CD8-positive, alpha-beta memory T cell (primary cell): ENCODE data around the gene MPP2. TPM values are rescaled to one million over a fixed set of nuclear protein-coding genes. Genes with fewer than 3 reads are reported as not detected.
A peak's percentile ranks its signal among the peaks of the same experiment; 100 is the strongest.

Experiments used
- CTCF ChIA-PET: fragments of 350-600 bp; sonication (Branson Sonifier 250); formaldehyde crosslinking; loops from one replicate; lab custom pipeline; 2021; ENCODE audit warnings: antibody characterized with exemption; lab: Charles Lee
- POLR2A ChIA-PET: fragments of 350-600 bp; sonication (Branson Sonifier 250); formaldehyde crosslinking; loops from one replicate; lab custom pipeline; 2021; ENCODE audit warnings: antibody characterized with exemption; lab: Charles Lee
- DNase-seq, 5 donors: peaks; one replicate each; pipeline versions ENCODE4 v3.0.0 to v3.0.0-alpha.2; 2020 to 2022; ENCODE audit warnings: mixed read lengths in 1 of 5
- H3K27ac ChIP-seq: one replicate; pipeline ENCODE4 v1.7.0; 2013; ENCODE audit warnings: low read depth, mild to moderate bottlenecking, low read length, moderate library complexity
- H3K27me3 ChIP-seq: 2 replicates; pipeline ENCODE4 v1.7.0; 2013; ENCODE audit warnings: low read length, mild to moderate bottlenecking; ENCODE audit not compliant: insufficient read depth, poor library complexity, severe bottlenecking
- H3K36me3 ChIP-seq: 2 replicates; pipeline ENCODE4 v1.7.0; 2013; ENCODE audit warnings: mild to moderate bottlenecking, low read length, moderate library complexity; ENCODE audit not compliant: insufficient read depth
- H3K4me1 ChIP-seq: 2 replicates; pipeline ENCODE4 v1.7.0; 2013; ENCODE audit warnings: mild to moderate bottlenecking, low read length, moderate library complexity; ENCODE audit not compliant: insufficient read depth
- H3K4me3 ChIP-seq: 2 replicates; pipeline ENCODE4 v1.7.0; 2013; ENCODE audit warnings: mild to moderate bottlenecking, low read length
- H3K9me3 ChIP-seq: 2 replicates; pipeline ENCODE4 v1.7.0; 2013; ENCODE audit warnings: mild to moderate bottlenecking, low read length
- H3K27ac Mint-ChIP-seq, 8 donors: one replicate each; pipeline ENCODE4 v1.8.0; 2020 to 2021; ENCODE audit warnings: mixed read lengths in 8 of 8, mild to moderate bottlenecking in 6 of 8, inconsistent platforms in 3 of 8, moderate library complexity in 3 of 8
- H3K27me3 Mint-ChIP-seq, 2 donors: one replicate each; pipeline ENCODE4 v1.8.0; 2020 to 2021; ENCODE audit warnings: mixed read lengths in 2 of 2, mild to moderate bottlenecking in 1 of 2, moderate library complexity in 1 of 2
- H3K36me3 Mint-ChIP-seq, 3 donors: one replicate each; pipeline ENCODE4 v1.8.0; 2020 to 2021; ENCODE audit warnings: mixed read lengths in 3 of 3, inconsistent platforms in 1 of 3, mild to moderate bottlenecking in 1 of 3
- H3K4me1 Mint-ChIP-seq, 3 donors: one replicate each; pipeline ENCODE4 v1.8.0; 2020 to 2021; ENCODE audit warnings: mixed read lengths in 3 of 3, inconsistent platforms in 1 of 3, mild to moderate bottlenecking in 1 of 3
- H3K4me3 Mint-ChIP-seq, 7 donors: one replicate each; pipeline ENCODE4 v1.8.0; 2020 to 2021; ENCODE audit warnings: mixed read lengths in 7 of 7, mild to moderate bottlenecking in 6 of 7, moderate library complexity in 4 of 7, inconsistent platforms in 2 of 7
- H3K9me3 Mint-ChIP-seq, 5 donors: one replicate each; pipeline ENCODE4 v1.8.0; 2020 to 2022; ENCODE audit warnings: mixed read lengths in 5 of 5, mild to moderate bottlenecking in 3 of 5, moderate library complexity in 2 of 5, inconsistent platforms in 1 of 5
- polyA plus RNA-seq: library from polyadenylated mRNA; unstranded; fragments of 300-500 nt; fragmentation: Illumina TruSeq; gene quantifications from one replicate; pipeline ENCODE4 v1.2.3, GENCODE V29; 2021
- total RNA-seq, 2 experiments: library from RNA; stranded (reverse); gene quantifications; one replicate each; pipeline ENCODE4 v1.2.3, GENCODE V29; 2021

The MPP2 gene
- total and polyA plus RNA-seq, 3 experiments from 2014 or later, result 0.90 to 1.2 (median 1.1) TPM

DNA sequence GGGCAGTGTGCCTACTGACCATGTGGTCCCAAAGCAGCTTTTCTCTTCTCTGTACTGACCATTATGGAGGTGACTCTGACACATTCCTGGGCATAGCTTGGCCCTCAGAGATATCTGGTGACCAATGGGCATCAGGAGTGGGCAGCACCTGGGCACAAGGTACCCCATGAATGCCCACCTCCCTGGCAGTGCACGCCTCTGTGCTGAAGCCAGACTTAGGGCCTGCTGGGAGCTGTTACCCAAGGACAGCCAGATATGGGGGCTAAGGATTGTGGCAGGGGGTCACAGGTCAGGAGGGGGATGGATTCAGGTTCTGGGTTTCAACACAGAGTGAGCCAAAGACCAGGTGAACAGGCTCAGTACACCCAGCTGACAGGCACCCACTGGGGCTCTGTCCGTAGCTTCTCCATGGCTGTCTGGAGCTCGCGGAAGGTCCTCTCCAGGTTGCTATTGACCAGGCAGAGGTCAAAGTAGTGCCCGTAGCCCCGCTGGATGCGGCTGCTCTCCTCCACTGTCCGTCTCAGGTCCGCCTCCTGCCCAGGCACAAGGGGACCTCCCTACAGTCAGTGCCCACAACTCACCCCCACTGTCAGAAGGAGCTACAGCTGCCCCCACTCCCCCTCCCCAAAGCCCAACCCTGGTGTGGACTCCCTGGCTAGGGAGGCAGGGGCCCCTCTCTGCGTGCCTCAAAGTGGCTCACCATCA, 29.7 kb downstream of the MPP2 start:
- H3K4me3 ChIP-seq, result no peak overlapping the region
- ChIA-PET POLR2A (interaction anchor here (0.7 kb wide), 1 partner anchor 115 kb away, joined by 3 read pairs; no protein-coding TSS in a partner anchor), CTCF (interaction anchor here (0.6 to 2.1 kb wide), 19 partner anchors 8 to 291 kb away, joined by 3 to 8 read pairs (median 4); partner anchors contain the start of gene CD300LG)
- H3K4me1 ChIP-seq, result no peaks in the 10 kb centered on the region
- peaks cover 4 to 13% of the 10 kb centered on the region in 2 donors for H3K27me3 Mint-ChIP-seq
- no peaks in the 10 kb centered on the region for H3K9me3 ChIP-seq
- no peak for DNase-seq
- no peak overlapping the region for H3K4me3 Mint-ChIP-seq
- no peak overlapping the region for H3K27ac Mint-ChIP-seq
- peaks cover 0 to 2% (median 0%) of the 10 kb centered on the region in 3 donors for H3K4me1 Mint-ChIP-seq
- H3K36me3 ChIP-seq, result no peaks in the 10 kb centered on the region
- no peaks in the 10 kb centered on the region for H3K9me3 Mint-ChIP-seq
- H3K27me3 ChIP-seq, result no peaks in the 10 kb centered on the region
- no peak overlapping the region for H3K27ac ChIP-seq
- no peaks in the 10 kb centered on the region for H3K36me3 Mint-ChIP-seq

DNA sequence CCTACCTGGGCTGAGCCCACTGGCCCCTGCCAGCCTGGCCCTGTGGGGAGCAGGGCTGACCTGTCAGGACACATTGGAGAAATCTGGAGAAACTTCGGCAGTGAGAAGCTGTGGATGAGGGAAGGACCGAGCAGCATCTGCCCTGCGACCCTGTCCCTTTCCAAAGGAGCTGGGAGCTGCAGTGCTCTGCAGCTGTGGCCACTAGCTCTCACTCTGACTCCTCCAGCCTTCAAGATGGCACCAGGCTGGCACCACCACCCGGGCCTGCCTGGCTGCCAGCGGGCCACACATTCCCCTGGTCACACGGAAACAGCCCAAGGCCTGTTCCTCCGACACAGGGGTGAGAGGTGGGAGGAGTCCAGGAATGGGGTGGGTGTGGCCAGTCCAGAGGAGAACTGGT, 30.3 kb downstream of the MPP2 start:
- no peaks in the 10 kb centered on the region for H3K36me3 ChIP-seq
- no peak overlapping the region for H3K27ac Mint-ChIP-seq
- H3K4me1 ChIP-seq, result no peaks in the 10 kb centered on the region
- H3K9me3 ChIP-seq, result no peaks in the 10 kb centered on the region
- peaks cover 4 to 19% of the 10 kb centered on the region in 2 donors for H3K27me3 Mint-ChIP-seq
- H3K27ac ChIP-seq, result no peak overlapping the region
- peaks cover 0 to 2% (median 0%) of the 10 kb centered on the region in 3 donors for H3K4me1 Mint-ChIP-seq
- DNase-seq, result no peak
- POLR2A ChIA-PET, result interaction anchor here (0.7 kb wide), 1 partner anchor 116 kb away, joined by 3 read pairs; no protein-coding TSS in a partner anchor
- H3K4me3 Mint-ChIP-seq, result no peak overlapping the region
- H3K36me3 Mint-ChIP-seq, result no peaks in the 10 kb centered on the region
- CTCF ChIA-PET, result interaction anchor here (0.9 to 2.1 kb wide), 4 partner anchors 31 to 165 kb away, joined by 3 to 6 read pairs (median 4); partner anchors contain the start of gene CD300LG
- no peaks in the 10 kb centered on the region for H3K9me3 Mint-ChIP-seq
- H3K27me3 ChIP-seq, result no peaks in the 10 kb centered on the region
- no peak overlapping the region for H3K4me3 ChIP-seq

DNA sequence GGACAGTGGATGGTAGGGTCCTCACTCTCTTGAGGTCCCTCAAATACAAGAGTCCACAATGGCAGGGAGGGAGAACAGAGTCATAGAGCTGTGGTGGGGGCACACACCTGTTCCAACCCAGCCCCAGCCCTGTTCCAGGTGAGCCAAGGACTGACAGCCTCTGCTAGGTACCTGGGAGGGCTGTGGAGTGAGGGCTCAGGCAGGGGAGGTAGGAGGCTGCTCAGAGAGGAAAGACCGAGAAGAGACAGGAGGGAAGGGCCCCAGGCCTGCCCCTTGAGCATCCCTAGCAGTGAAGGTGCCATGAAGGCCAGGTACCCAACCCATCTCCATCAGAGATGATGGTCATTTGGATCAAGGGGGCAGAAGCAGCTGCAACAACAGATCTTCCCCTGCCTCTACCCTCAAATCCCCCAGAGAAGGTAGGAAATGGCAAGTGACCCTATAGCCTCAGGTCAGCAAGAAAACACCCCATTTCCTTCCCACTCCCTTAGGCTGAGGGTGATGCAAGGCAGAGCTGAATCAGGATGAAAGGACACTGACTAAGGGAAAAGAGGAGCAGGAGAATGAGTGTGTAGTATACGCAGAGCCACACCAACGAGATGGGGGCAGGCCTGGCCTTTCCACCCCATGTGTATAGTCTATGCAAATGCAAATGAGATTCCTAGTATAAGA, 31.7 kb downstream of the MPP2 start:
- POLR2A ChIA-PET, result no interaction called here
- Mint-ChIP-seq H3K4me3 (no peak overlapping the region), H3K27ac (no peak overlapping the region)

DNA sequence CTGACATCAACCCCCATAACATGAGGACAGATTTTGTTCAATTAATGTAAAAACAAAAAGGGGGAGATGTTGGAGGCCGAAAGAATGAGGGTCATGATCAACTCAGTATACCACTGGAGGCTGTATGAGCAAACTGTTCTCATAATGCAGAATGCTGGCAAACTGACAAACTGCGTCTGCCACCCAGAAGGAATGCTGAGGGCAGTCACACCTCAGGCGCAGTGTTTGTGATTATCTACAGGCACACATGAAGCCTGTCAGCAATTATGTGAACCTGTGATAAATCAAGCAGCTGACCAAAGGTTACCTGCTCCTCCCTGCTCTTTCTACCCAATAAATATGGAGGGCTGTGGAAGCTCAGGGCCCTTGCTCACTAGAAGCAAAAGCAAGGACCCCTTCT, 33.0 kb downstream of the MPP2 start:
- Histone ChIP-seq H3K4me3 (no peak overlapping the region), H3K36me3 (no peaks in the 10 kb centered on the region), H3K9me3 (no peaks in the 10 kb centered on the region), H3K27ac (no peak overlapping the region), H3K27me3 (no peaks in the 10 kb centered on the region), H3K4me1 (no peaks in the 10 kb centered on the region)
- H3K27me3 Mint-ChIP-seq, result peaks cover 4 to 30% of the 10 kb centered on the region in 2 donors
- no peaks in the 10 kb centered on the region for H3K9me3 Mint-ChIP-seq
- CTCF ChIA-PET, result no interaction called here
- H3K27ac Mint-ChIP-seq, result no peak overlapping the region
- POLR2A ChIA-PET, result no interaction called here
- peaks cover 0 to 2% (median 0%) of the 10 kb centered on the region in 3 donors for H3K4me1 Mint-ChIP-seq
- H3K36me3 Mint-ChIP-seq, result no peaks in the 10 kb centered on the region
- DNase-seq, result no peak
- H3K4me3 Mint-ChIP-seq, result no peak overlapping the region

More for the DNA sequence above, 31.7 kb downstream of the MPP2 start:
- H3K27me3 ChIP-seq, result no peaks in the 10 kb centered on the region
- CTCF ChIA-PET, result no interaction called here
- no peak overlapping the region for H3K27ac ChIP-seq
- H3K4me1 Mint-ChIP-seq, result peaks cover 0 to 2% (median 0%) of the 10 kb centered on the region in 3 donors
- no peaks in the 10 kb centered on the region for H3K36me3 ChIP-seq
- no peaks in the 10 kb centered on the region for H3K9me3 ChIP-seq
- no peak for DNase-seq
- H3K36me3 Mint-ChIP-seq, result no peaks in the 10 kb centered on the region
- no peaks in the 10 kb centered on the region for H3K9me3 Mint-ChIP-seq
- H3K27me3 Mint-ChIP-seq, result peaks cover 4 to 24% of the 10 kb centered on the region in 2 donors
- no peak overlapping the region for H3K4me3 ChIP-seq
- no peaks in the 10 kb centered on the region for H3K4me1 ChIP-seq

DNA sequence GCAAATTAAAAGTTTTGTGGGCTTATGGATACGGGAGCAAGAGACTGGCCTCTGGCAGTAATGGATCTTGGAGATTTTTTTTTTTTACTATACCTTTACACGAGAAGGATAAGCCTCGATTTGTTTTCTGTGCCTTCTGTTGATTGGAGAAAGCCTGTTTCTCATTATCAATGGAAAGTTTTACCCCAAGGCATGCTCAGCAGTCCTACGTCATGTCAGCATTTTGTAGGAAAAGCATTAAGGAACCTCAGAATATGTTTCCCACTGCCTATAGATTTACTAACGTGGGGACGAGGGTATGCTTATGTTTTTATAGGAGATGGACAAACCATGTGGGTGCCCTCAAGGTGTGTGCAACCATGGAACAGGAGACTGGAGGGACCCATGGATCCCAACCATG, 33.5 kb downstream of the MPP2 start:
- H3K9me3 Mint-ChIP-seq, result no peaks in the 10 kb centered on the region
- peaks cover 7 to 30% of the 10 kb centered on the region in 2 donors for H3K27me3 Mint-ChIP-seq
- Histone ChIP-seq H3K27ac (no peak overlapping the region), H3K4me1 (no peaks in the 10 kb centered on the region), H3K4me3 (no peak overlapping the region), H3K36me3 (no peaks in the 10 kb centered on the region), H3K27me3 (no peaks in the 10 kb centered on the region), H3K9me3 (no peaks in the 10 kb centered on the region)
- H3K4me3 Mint-ChIP-seq, result no peak overlapping the region
- DNase-seq, result no peak
- no peak overlapping the region for H3K27ac Mint-ChIP-seq
- POLR2A ChIA-PET, result no interaction called here
- H3K4me1 Mint-ChIP-seq, result peaks cover 0 to 1% (median 0%) of the 10 kb centered on the region in 3 donors
- no peaks in the 10 kb centered on the region for H3K36me3 Mint-ChIP-seq
- CTCF ChIA-PET, result no interaction called here

DNA sequence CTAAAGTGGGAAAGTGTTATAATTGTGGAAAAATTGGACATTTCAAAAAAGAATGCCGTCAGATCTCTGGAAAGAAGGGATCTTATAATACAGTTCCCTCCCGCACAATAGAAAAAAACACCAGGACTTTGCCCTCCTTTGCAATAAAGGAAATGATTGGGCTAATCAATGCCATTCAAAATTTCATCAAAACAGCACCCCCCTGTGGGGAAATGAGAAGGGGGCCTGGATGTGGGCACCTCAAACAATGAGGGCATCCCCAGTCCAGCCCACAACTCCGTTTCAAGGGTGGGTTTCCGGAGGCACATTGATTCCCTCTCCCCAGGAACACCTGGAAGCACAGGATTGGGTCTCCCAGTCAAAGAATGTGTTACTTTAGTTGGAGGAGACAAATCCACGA, 34.2 kb downstream of the MPP2 start:
- no peaks in the 10 kb centered on the region for H3K9me3 ChIP-seq
- peaks cover 7 to 37% of the 10 kb centered on the region in 2 donors for H3K27me3 Mint-ChIP-seq
- H3K27ac ChIP-seq, result no peak overlapping the region
- ChIA-PET CTCF (no interaction called here), POLR2A (no interaction called here)
- H3K36me3 ChIP-seq, result no peaks in the 10 kb centered on the region
- no peak for DNase-seq
- no peaks in the 10 kb centered on the region for H3K4me1 ChIP-seq
- H3K36me3 Mint-ChIP-seq, result no peaks in the 10 kb centered on the region
- no peak overlapping the region for H3K27ac Mint-ChIP-seq
- no peaks in the 10 kb centered on the region for H3K27me3 ChIP-seq
- H3K4me3 ChIP-seq, result no peak overlapping the region
- no peak overlapping the region for H3K4me3 Mint-ChIP-seq
- H3K9me3 Mint-ChIP-seq, result peaks cover 0 to 2% (median 0%) of the 10 kb centered on the region in 5 donors
- no peaks in the 10 kb centered on the region for H3K4me1 Mint-ChIP-seq

DNA sequence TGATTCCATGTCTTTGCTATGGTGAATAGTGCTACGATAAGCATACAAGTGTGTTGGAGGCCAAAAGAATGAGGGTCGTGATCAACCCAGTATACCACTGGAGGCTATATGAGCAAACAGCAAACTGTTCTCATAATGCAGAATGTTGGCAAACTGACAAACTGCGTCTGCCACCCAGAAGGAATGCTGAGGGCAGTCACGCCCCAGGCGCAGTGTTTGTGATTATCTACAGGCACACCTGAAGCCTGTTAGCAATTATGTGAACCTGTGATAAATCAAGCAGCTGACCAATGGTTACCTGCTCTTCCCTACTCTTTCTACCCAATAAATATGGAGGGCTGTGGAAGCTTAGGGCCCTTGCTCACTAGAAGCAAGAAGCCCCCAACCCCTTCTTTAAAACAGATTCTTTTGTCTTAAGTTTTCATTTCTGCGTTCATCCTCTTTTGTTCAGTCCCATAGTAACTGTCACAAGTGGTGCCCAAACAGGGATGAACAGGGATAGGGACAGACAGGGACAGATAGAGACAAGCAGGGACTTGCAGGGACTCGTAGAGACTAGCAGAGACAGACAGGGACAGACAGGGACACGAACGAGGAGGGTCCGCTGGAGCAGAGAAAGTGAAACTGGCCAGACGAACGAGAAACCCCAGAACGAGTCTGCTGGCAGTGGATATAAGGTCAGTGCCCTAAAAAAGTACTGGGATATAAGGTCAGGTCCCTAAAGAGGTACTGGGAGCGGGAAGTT, 35.2 kb downstream of the MPP2 start:
- Histone ChIP-seq H3K27me3 (no peaks in the 10 kb centered on the region), H3K9me3 (no peaks in the 10 kb centered on the region), H3K27ac (no peak overlapping the region), H3K4me3 (no peak overlapping the region), H3K4me1 (no peaks in the 10 kb centered on the region), H3K36me3 (no peaks in the 10 kb centered on the region)
- ChIA-PET POLR2A (no interaction called here), CTCF (no interaction called here)
- Mint-ChIP-seq H3K9me3 (peaks cover 0 to 2% (median 0%) of the 10 kb centered on the region in 5 donors), H3K27ac (peak overlapping the region in 1 of 8 donors; percentile 63), H3K27me3 (peaks cover 7 to 37% of the 10 kb centered on the region in 2 donors), H3K36me3 (no peaks in the 10 kb centered on the region), H3K4me1 (no peaks in the 10 kb centered on the region), H3K4me3 (no peak overlapping the region)
- no peak for DNase-seq
